ENCODE measurements around the gene PSMA7. TPM values are rescaled to one million over a fixed set of nuclear protein-coding genes. Genes with fewer than 3 reads are reported as not detected.
A peak's percentile ranks its signal among the peaks of the same experiment; 100 is the strongest.

PSMA7 gene
- total RNA-seq, 1 donor = 215 TPM

DNA sequence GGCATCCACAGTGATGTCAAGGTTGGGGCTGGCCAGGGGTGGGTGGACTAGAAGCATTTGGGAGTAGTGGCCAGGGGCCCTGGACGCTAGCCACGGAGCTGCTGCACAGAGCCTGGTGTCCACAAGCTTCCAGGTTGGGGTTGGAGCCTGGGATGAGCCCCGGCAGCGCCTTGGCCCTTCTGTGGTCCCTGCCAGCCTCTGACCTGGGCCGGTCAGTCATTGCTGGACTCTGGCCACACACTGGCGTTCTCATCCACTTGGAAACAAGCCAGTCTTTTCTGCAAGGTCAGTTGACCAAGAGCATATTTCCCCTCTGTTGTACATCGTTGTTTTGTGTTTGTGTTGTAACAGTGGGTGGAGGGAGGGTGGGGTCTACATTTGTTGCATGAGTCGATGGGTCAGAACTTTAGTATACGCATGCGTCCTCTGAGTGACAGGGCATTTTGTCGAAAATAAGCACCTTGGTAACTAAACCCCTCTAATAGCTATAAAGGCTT, 8.4 kb downstream of the PSMA7 start:
- Histone ChIP-seq H3K36me3 (ENCODE audit: insufficient read depth, low read length) (peaks cover 88% of the 10 kb centered on the region), H3K4me3 (ENCODE audit: insufficient read depth, low read length) (no peak overlapping the region), H3K4me1 (ENCODE audit: insufficient read depth, low read length) (peaks cover 11% of the 10 kb centered on the region), H3K9me3 (ENCODE audit: low read depth, low read length) (no peaks in the 10 kb centered on the region), H2AFZ (ENCODE audit: low read length) (no peak overlapping the region), H3K79me2 (ENCODE audit: insufficient read depth, low read length) (peaks cover 41% of the 10 kb centered on the region), H3K4me2 (ENCODE audit: insufficient read depth, low read length) (no peak overlapping the region), H3K27me3 (ENCODE audit: insufficient read depth, low read length) (no peaks in the 10 kb centered on the region), H4K20me1 (ENCODE audit: insufficient read depth, low read length) (peaks cover 65% of the 10 kb centered on the region), H3K27ac (ENCODE audit: low read depth, low read length) (no peak overlapping the region)
- TF ChIP-seq, protein P1, sequence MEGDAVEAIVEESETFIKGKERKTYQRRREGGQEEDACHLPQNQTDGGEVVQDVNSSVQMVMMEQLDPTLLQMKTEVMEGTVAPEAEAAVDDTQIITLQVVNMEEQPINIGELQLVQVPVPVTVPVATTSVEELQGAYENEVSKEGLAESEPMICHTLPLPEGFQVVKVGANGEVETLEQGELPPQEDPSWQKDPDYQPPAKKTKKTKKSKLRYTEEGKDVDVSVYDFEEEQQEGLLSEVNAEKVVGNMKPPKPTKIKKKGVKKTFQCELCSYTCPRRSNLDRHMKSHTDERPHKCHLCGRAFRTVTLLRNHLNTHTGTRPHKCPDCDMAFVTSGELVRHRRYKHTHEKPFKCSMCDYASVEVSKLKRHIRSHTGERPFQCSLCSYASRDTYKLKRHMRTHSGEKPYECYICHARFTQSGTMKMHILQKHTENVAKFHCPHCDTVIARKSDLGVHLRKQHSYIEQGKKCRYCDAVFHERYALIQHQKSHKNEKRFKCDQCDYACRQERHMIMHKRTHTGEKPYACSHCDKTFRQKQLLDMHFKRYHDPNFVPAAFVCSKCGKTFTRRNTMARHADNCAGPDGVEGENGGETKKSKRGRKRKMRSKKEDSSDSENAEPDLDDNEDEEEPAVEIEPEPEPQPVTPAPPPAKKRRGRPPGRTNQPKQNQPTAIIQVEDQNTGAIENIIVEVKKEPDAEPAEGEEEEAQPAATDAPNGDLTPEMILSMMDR (IDR thresholded peaks at IDR 0.05; ENCODE audit: extremely low read depth, low read depth, low read length) = no peak
- DNase-seq (ENCODE audit: insufficient read length, low spot score, missing footprints) = peak; percentile 73

DNA sequence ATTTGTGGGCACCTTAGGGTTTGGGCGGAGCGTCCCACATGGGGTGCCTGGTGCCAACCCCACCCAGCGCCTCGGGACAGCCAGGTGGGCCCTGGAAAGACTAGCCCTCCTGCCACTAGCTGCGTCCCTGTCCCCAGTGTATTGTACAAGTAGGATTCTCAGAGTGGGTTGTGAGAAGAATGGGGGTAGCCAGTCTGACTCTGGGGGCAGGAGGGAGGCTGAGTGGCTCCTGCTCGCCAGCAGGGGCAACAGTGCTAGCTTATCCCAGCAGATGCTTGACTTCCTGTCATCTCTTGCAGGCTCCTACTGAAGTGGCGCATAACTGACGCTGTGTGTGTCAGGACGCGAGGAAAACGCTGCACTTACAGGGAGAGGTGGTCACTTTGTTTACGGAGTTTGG, 9.3 kb downstream of the PSMA7 start:
- Histone ChIP-seq H4K20me1 (ENCODE audit: insufficient read depth, low read length) (peaks cover 56% of the 10 kb centered on the region), H3K4me3 (ENCODE audit: insufficient read depth, low read length) (no peak overlapping the region), H3K79me2 (ENCODE audit: insufficient read depth, low read length) (peaks cover 34% of the 10 kb centered on the region), H3K9me3 (ENCODE audit: low read depth, low read length) (no peaks in the 10 kb centered on the region), H3K36me3 (ENCODE audit: insufficient read depth, low read length) (peaks cover 88% of the 10 kb centered on the region), H3K4me1 (ENCODE audit: insufficient read depth, low read length) (peaks cover 11% of the 10 kb centered on the region), H2AFZ (ENCODE audit: low read length) (no peak overlapping the region), H3K27ac (ENCODE audit: low read depth, low read length) (no peak overlapping the region), H3K4me2 (ENCODE audit: insufficient read depth, low read length) (no peak overlapping the region), H3K27me3 (ENCODE audit: insufficient read depth, low read length) (no peaks in the 10 kb centered on the region)
- TF ChIP-seq, protein P1 (IDR thresholded peaks at IDR 0.05; ENCODE audit: extremely low read depth, low read depth, low read length) = peak; percentile 37
- peak; percentile 89 for DNase-seq (ENCODE audit: insufficient read length, low spot score, missing footprints)

DNA sequence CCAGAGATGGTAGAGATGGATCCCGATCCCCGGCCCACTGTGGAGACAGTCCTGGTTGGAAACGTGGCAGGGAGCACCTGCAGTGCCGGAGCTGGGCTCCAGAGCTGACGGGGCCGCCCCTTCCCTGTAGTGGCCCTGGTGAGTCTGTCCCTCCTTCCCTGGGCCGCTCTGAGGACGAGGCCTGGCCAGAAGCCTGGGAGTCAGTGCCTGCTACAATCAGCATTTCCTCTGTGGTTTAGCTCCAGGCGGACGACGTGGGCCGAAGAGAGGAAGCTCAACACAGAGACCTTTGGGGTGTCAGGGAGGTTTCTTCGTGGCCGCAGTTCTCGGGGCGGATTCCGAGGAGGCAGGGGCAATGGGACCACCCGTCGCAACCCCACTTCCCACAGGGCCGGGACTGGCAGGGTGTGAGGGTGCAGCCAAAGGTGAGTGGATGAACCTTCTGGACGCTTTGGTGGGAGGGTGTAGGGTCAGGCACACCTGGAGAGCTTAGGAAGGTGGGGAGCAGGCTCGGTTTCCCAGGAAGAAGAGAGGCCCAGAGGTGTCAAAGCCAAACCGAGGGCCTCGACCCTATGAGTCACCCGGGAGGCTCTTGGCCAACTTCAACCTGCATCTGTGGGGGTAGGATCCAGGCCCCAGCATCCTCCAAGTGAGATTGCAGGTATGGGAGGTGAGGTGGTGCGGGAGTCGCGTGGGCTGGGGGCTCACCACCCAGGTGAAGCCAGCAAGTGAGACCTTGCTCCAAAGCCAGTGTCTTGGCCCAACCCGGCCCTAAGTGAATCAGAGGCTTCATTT, 9.9 kb downstream of the PSMA7 start:
- H3K27me3 ChIP-seq (ENCODE audit: insufficient read depth, low read length) = no peaks in the 10 kb centered on the region
- TF ChIP-seq, protein P1 (IDR thresholded peaks at IDR 0.05; ENCODE audit: extremely low read depth, low read depth, low read length) = no peak
- peaks cover 32% of the 10 kb centered on the region for H3K79me2 ChIP-seq (ENCODE audit: insufficient read depth, low read length)
- peak overlapping the region; percentile 19 for H3K4me3 ChIP-seq (ENCODE audit: insufficient read depth, low read length)
- no peaks in the 10 kb centered on the region for H3K9me3 ChIP-seq (ENCODE audit: low read depth, low read length)
- DNase-seq (ENCODE audit: insufficient read length, low spot score, missing footprints) = peak; percentile 94
- peak overlapping the region; percentile 71 for H3K27ac ChIP-seq (ENCODE audit: low read depth, low read length)
- peaks cover 89% of the 10 kb centered on the region for H3K36me3 ChIP-seq (ENCODE audit: insufficient read depth, low read length)
- H4K20me1 ChIP-seq (ENCODE audit: insufficient read depth, low read length) = peaks cover 52% of the 10 kb centered on the region
- no peak overlapping the region for H3K4me2 ChIP-seq (ENCODE audit: insufficient read depth, low read length)
- no peak overlapping the region for H2AFZ ChIP-seq (ENCODE audit: low read length)
- peaks cover 11% of the 10 kb centered on the region for H3K4me1 ChIP-seq (ENCODE audit: insufficient read depth, low read length)

DNA sequence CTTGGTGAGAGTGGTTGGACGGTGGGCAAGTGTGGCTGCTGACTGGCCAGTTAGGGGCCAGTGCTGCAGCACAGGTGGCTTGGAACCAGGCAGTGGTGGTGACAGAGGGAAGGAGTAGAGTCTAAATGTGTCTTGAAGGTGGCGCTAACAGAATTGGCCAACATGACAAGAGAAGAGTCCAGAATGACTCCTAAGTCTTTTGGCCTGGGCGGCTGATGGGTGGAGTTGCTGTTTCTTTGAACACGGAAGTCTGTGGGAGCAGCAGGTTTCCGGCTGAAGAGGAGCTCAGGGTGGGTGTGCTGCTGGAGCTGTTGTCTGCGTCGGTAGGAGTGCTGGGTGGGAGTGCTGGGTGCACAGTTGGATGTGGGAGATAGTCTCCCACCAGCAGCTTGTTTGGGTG, 10.8 kb downstream of the PSMA7 start:
- DNase-seq (ENCODE audit: insufficient read length, low spot score, missing footprints) = no peak
- Histone ChIP-seq H3K4me1 (ENCODE audit: insufficient read depth, low read length) (peaks cover 11% of the 10 kb centered on the region), H3K36me3 (ENCODE audit: insufficient read depth, low read length) (peaks cover 89% of the 10 kb centered on the region), H3K79me2 (ENCODE audit: insufficient read depth, low read length) (peaks cover 27% of the 10 kb centered on the region), H3K27ac (ENCODE audit: low read depth, low read length) (no peak overlapping the region), H3K27me3 (ENCODE audit: insufficient read depth, low read length) (no peaks in the 10 kb centered on the region), H3K4me3 (ENCODE audit: insufficient read depth, low read length) (no peak overlapping the region), H2AFZ (ENCODE audit: low read length) (no peak overlapping the region), H4K20me1 (ENCODE audit: insufficient read depth, low read length) (peaks cover 43% of the 10 kb centered on the region), H3K9me3 (ENCODE audit: low read depth, low read length) (no peaks in the 10 kb centered on the region), H3K4me2 (ENCODE audit: insufficient read depth, low read length) (no peak overlapping the region)
- TF ChIP-seq, protein P1 (IDR thresholded peaks at IDR 0.05; ENCODE audit: extremely low read depth, low read depth, low read length) = no peak

Measured in osteoblast (primary cell).